WTC11 (cell line): ENCODE results near the gene EMX2. TPM values are rescaled to one million over a fixed set of nuclear protein-coding genes. Genes with fewer than 3 reads are reported as not detected.

Experiments used
- ATAC-seq: fragments of 200-7000 bp; cut with Tn5 transposase; 2 replicates; pipeline ENCODE4 v1.10.0; 2021; ENCODE audit warnings: mild to moderate bottlenecking, moderate library complexity
- CTCF ChIA-PET: fragments of 300-600 bp; sonication (Branson Sonifier 250); formaldehyde crosslinking; loops from one replicate; lab custom pipeline; 2021; ENCODE audit warnings: antibody characterized with exemption; lab: Charles Lee
- POLR2A ChIA-PET: fragments of 350-600 bp; sonication (Branson Sonifier 250); formaldehyde crosslinking; loops from one replicate; lab custom pipeline; 2021; ENCODE audit warnings: antibody characterized with exemption; lab: Charles Lee
- DNase-seq: peaks from one replicate; pipeline ENCODE4 v3.0.0; 2021; ENCODE audit warnings: low spot score
- H3K27ac Mint-ChIP-seq: 2 replicates; pipeline ENCODE4 v1.8.0; 2021; ENCODE audit warnings: mixed read lengths
- H3K27me3 Mint-ChIP-seq: 2 replicates; pipeline ENCODE4 v1.8.0; 2021; ENCODE audit warnings: low read depth, mild to moderate bottlenecking, moderate library complexity, mixed read lengths
- H3K36me3 Mint-ChIP-seq: 2 replicates; pipeline ENCODE4 v1.8.0; 2021; ENCODE audit warnings: mixed read lengths
- H3K4me1 Mint-ChIP-seq: 2 replicates; pipeline ENCODE4 v1.8.0; 2022; ENCODE audit warnings: mixed read lengths
- H3K4me3 Mint-ChIP-seq: 2 replicates; pipeline ENCODE4 v1.8.0; 2021; ENCODE audit warnings: mild to moderate bottlenecking, moderate library complexity, mixed read lengths
- H3K9me3 Mint-ChIP-seq: 2 replicates; pipeline ENCODE4 v1.8.0; 2021; ENCODE audit warnings: mixed read lengths
- ARID4B ChIP-seq: sonication (generic); formaldehyde crosslinking; IDR thresholded peaks from 2 replicates; pipeline ENCODE4 v1.8.0; 2023; ENCODE audit warnings: missing genetic modification reagents, mild to moderate bottlenecking, borderline replicate concordance
- ATF6 ChIP-seq: sonication (generic); formaldehyde crosslinking; IDR thresholded peaks from 2 replicates; pipeline ENCODE4 v1.8.1; 2023; ENCODE audit warnings: mild to moderate bottlenecking, missing genetic modification reagents
- CREM ChIP-seq: sonication (generic); formaldehyde crosslinking; IDR thresholded peaks from 2 replicates; pipeline ENCODE4 v1.8.1; 2022; ENCODE audit warnings: mild to moderate bottlenecking, missing genetic modification reagents, moderate library complexity
- ESRRA ChIP-seq: sonication (generic); formaldehyde crosslinking; IDR thresholded peaks from 2 replicates; pipeline ENCODE4 v1.8.1; 2022; ENCODE audit warnings: mild to moderate bottlenecking, missing genetic modification reagents, borderline replicate concordance
- FOXK1 ChIP-seq: sonication (generic); formaldehyde crosslinking; IDR thresholded peaks from 2 replicates; pipeline ENCODE4 v1.8.0; 2022; ENCODE audit warnings: mild to moderate bottlenecking, moderate library complexity, missing genetic modification reagents
- IRF1 ChIP-seq: sonication (generic); formaldehyde crosslinking; IDR thresholded peaks from 2 replicates; pipeline ENCODE4 v1.8.0; 2023; ENCODE audit warnings: missing genetic modification reagents
- KAT7 ChIP-seq: sonication (generic); formaldehyde crosslinking; IDR thresholded peaks from 2 replicates; pipeline ENCODE4 v1.8.1; 2023; ENCODE audit warnings: missing genetic modification reagents, mild to moderate bottlenecking, borderline replicate concordance
- MAX ChIP-seq: sonication (generic); formaldehyde crosslinking; IDR thresholded peaks from 2 replicates; pipeline ENCODE4 v1.8.0; 2022; ENCODE audit warnings: mild to moderate bottlenecking, missing genetic modification reagents
- NFYB ChIP-seq: sonication (generic); formaldehyde crosslinking; conservative IDR thresholded peaks from 2 replicates; pipeline ENCODE4 v1.8.0; 2022; ENCODE audit warnings: low read depth, missing genetic modification reagents
- OVOL2 ChIP-seq: fragments of 250-450 bp; sonication (Bioruptor Pico); IDR thresholded peaks from 2 replicates; pipeline ENCODE4 v1.9.0; 2021; ENCODE audit warnings: mild to moderate bottlenecking, borderline replicate concordance
- RORB ChIP-seq: fragments of 250-450 bp; sonication (Bioruptor Pico); IDR thresholded peaks from 2 replicates; pipeline ENCODE4 v1.9.0; 2021; ENCODE audit warnings: mild to moderate bottlenecking
- SOX15 ChIP-seq: fragments of 250-450 bp; sonication (Bioruptor Pico); IDR thresholded peaks from 2 replicates; pipeline ENCODE4 v1.9.0; 2021; ENCODE audit warnings: mild to moderate bottlenecking
- STAT6 ChIP-seq: sonication (generic); formaldehyde crosslinking; conservative IDR thresholded peaks from 2 replicates; pipeline ENCODE4 v1.8.1; 2023; ENCODE audit warnings: mild to moderate bottlenecking, low read depth, missing genetic modification reagents, moderate library complexity
- USF2 ChIP-seq: sonication (generic); formaldehyde crosslinking; IDR thresholded peaks from 2 replicates; pipeline ENCODE4 v1.8.1; 2023; ENCODE audit warnings: mild to moderate bottlenecking, missing genetic modification reagents, moderate library complexity
- ZNF138 ChIP-seq: sonication (generic); formaldehyde crosslinking; conservative IDR thresholded peaks from 2 replicates; pipeline ENCODE4 v1.8.1; 2022; ENCODE audit warnings: mild to moderate bottlenecking, moderate library complexity, missing genetic modification reagents
- ZNF281 ChIP-seq: sonication (generic); formaldehyde crosslinking; IDR thresholded peaks from 2 replicates; pipeline ENCODE4 v1.8.0; 2023; ENCODE audit warnings: mild to moderate bottlenecking, missing genetic modification reagents
- ZNF416 ChIP-seq: fragments of 250-450 bp; sonication (Bioruptor Pico); IDR thresholded peaks from 2 replicates; pipeline ENCODE4 v1.9.0; 2021; ENCODE audit warnings: mild to moderate bottlenecking, inconsistent platforms
- ZNF423 ChIP-seq: fragments of 250-450 bp; sonication (Bioruptor Pico); IDR thresholded peaks from 2 replicates; pipeline ENCODE4 v2.1.2; 2022; ENCODE audit warnings: mild to moderate bottlenecking, moderate library complexity
- ZNF512 ChIP-seq: sonication (generic); formaldehyde crosslinking; IDR thresholded peaks from 2 replicates; pipeline ENCODE4 v1.8.1; 2022; ENCODE audit warnings: missing genetic modification reagents, borderline replicate concordance
- total RNA-seq: library from RNA; stranded (reverse); gene quantifications from 3 replicates; pipeline ENCODE4 v1.2.3, GENCODE V29; 2021

The EMX2 gene
- total RNA-seq, 1 experiment from 2014 or later = not detected

- CTCF ChIA-PET = interaction anchor here (0.6 to 3.8 kb wide), 6 partner anchors 12 to 317 kb away, joined by 3 to 22 read pairs (median 5); no protein-coding TSS in a partner anchor
- Mint-ChIP-seq H3K9me3 (no peaks in the 10 kb centered on the region), H3K27me3 (peaks cover 100% of the 10 kb centered on the region), H3K27ac (no peak overlapping the region), H3K36me3 (no peaks in the 10 kb centered on the region), H3K4me3 (peak overlapping the region; percentile 24; the same call in 1 of the 2 replicates), H3K4me1 (peaks cover 19% of the 10 kb centered on the region)
- DNase-seq (no peak), ATAC-seq (no peak)
- POLR2A ChIA-PET = interaction anchor here (1.1 kb wide), 1 partner anchor 18 kb away, joined by 3 read pairs; no protein-coding TSS in a partner anchor
- TF ChIP-seq SOX15 (CRISPR knock-in tag) = no peak
- TF ChIP-seq ZNF512 (CRISPR knock-in tag) = no peak
- TF ChIP-seq OVOL2 (CRISPR knock-in tag) = no peak
- TF ChIP-seq IRF1 (CRISPR knock-in tag) = no peak
- TF ChIP-seq ZNF281 (CRISPR knock-in tag) = no peak
- TF ChIP-seq RORB (CRISPR knock-in tag) = no peak
- no peak for TF ChIP-seq CREM (CRISPR knock-in tag)
- TF ChIP-seq ZNF423 (CRISPR knock-in tag) = no peak
- TF ChIP-seq ARID4B (CRISPR knock-in tag) = no peak
- no peak for TF ChIP-seq STAT6
- no peak for TF ChIP-seq NFYB (CRISPR knock-in tag)
- TF ChIP-seq ATF6 (CRISPR knock-in tag) = no peak
- no peak for TF ChIP-seq FOXK1 (CRISPR knock-in tag)
- TF ChIP-seq ZNF416 (CRISPR knock-in tag) = no peak
- no peak for TF ChIP-seq KAT7
- TF ChIP-seq ESRRA (CRISPR knock-in tag) = no peak
- TF ChIP-seq USF2 = no peak
- TF ChIP-seq MAX (CRISPR knock-in tag) = no peak
- TF ChIP-seq ZNF138 = no peak
These were observed 8.9 kb upstream of the EMX2 start for GRCh38 chr10:117533507-117534281.
